Measurements from ENCODE around the gene YIPF3. TPM values are rescaled to one million over a fixed set of nuclear protein-coding genes. Genes with fewer than 3 reads are reported as not detected.

The YIPF3 gene
- total RNA-seq, 4 donors from 2014 or later: 66.4 to 110 (median 82.8) TPM

DNA sequence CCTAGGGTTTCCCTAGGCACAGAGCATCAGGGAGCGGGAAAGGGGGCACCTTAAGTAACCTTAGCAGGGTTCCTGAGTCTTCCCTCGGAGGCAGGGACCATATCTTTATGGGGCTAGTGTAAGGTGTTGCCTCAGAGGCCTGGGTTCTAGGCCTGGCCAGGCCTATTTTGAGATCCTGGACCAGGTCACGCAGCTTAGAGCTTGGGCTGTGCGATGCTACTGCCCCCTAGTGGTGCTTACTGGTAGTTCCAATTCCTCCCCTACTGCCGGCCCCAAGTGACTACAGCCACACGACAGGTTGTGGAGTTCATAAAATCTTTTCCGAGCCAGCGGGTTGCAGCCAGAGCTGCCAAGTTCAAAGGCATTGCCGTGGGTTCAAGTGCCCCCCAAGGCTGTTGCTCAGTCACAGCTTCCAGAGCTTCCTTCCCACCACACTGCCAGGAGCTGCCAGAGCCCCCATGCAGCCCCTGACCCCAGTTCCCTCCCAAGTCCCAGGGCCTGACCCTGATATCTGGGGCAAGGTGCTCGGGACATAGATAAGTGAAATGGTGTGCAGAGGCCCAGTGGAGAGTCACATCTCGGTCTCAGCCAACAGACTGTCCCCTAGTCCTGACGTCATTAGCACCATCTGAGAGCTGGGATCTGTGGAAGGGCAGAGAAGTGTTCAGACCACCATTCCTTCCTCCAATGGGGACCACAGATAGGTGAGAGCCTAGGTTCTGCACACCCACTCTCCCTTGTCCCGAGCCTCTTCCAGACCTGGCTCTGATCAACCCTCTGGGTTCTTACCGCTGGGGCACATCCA, 9.9 kb downstream of the YIPF3 start:
- Histone ChIP-seq H3K36me3 (peaks cover 0 to 55% of the 10 kb centered on the region in 2 donors), H3K9me3 (no peaks in the 10 kb centered on the region), H3K27me3 (peaks cover 7% of the 10 kb centered on the region), H3K27ac (peak overlapping the region in 2 of 4 donors; percentile 26 to 43), H3K4me1 (peaks cover 0 to 41% (median 16%) of the 10 kb centered on the region in 3 donors), H3K4me3 (no peak overlapping the region)
- WGBS, 2 donors (ENCODE audit: low coverage in 1 of 2): 40 to 51% methylated on average over 1 to 3 of the region's 14 CpGs
- TF ChIP-seq, protein P1, sequence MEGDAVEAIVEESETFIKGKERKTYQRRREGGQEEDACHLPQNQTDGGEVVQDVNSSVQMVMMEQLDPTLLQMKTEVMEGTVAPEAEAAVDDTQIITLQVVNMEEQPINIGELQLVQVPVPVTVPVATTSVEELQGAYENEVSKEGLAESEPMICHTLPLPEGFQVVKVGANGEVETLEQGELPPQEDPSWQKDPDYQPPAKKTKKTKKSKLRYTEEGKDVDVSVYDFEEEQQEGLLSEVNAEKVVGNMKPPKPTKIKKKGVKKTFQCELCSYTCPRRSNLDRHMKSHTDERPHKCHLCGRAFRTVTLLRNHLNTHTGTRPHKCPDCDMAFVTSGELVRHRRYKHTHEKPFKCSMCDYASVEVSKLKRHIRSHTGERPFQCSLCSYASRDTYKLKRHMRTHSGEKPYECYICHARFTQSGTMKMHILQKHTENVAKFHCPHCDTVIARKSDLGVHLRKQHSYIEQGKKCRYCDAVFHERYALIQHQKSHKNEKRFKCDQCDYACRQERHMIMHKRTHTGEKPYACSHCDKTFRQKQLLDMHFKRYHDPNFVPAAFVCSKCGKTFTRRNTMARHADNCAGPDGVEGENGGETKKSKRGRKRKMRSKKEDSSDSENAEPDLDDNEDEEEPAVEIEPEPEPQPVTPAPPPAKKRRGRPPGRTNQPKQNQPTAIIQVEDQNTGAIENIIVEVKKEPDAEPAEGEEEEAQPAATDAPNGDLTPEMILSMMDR (IDR thresholded peaks at IDR 0.05): peak in 3 of 4 experiments; percentile 94 to 97 (median 96)
- no peak for TF ChIP-seq EP300 (IDR thresholded peaks at IDR 0.05)
- ATAC-seq: peak; percentile 49

DNA sequence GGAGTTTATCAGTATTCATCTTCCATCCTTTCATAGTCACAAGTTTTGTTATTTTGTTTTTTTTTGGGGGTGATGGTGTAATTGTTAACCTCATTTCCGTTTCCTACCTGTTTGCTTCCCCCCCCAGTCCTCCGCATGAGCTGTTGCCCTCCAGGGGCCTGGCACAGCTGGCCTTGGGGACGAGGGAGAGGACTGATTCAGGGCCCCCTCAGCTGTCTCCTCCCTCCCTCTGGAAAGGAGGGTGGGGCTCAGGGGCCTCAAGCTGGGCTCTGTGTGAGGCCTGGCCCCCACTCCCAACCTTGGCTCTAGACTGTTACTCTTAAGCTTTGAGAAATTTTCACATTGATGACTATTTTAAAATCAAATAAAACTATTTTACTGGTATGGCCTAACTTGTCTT, 10.6 kb downstream of the YIPF3 start:
- ATAC-seq: no peak
- WGBS, 2 donors (ENCODE audit: low coverage in 1 of 2): 71% methylated on average over 2 of the region's 3 CpGs; no CpG with 5 or more reads in 1 of the 2 donors
- TF ChIP-seq POLR2AphosphoS5 (IDR thresholded peaks at IDR 0.05): no peak
- TF ChIP-seq, protein P1 (IDR thresholded peaks at IDR 0.05): no peak
- TF ChIP-seq POLR2A (IDR thresholded peaks at IDR 0.05): no peak
- no peak for TF ChIP-seq EP300 (IDR thresholded peaks at IDR 0.05)
- H3K4me1 ChIP-seq: peaks cover 0 to 35% (median 16%) of the 10 kb centered on the region in 3 donors
- peaks cover 7% of the 10 kb centered on the region for H3K27me3 ChIP-seq
- H3K36me3 ChIP-seq: peaks cover 0 to 55% of the 10 kb centered on the region in 2 donors
- no peak overlapping the region for H3K4me3 ChIP-seq
- H3K9me3 ChIP-seq: no peaks in the 10 kb centered on the region
- peak overlapping the region in 1 of 4 donors; percentile 26 for H3K27ac ChIP-seq

DNA sequence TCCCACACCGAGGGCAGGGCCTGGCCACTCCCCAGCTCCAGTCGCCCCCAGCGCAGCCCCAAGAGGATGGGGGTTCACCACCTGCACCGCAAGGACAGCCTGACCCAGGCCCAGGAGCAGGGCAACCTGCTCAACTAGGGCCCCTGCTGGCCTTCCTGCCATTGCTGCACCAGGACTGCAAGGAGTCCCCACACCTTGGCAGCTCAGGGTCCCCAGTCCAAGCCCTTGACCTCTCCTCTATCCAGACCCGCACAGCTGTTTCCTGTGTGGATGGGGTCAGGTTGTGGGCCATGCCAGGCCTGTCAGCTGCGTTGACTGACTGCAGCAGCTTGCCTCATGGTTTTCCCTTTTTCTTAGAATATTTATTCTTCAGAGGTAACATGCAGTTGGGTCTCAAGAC, 11.0 kb downstream of the YIPF3 start:
- 62% methylated on average over 2 of the region's 6 CpGs; no CpG with 5 or more reads in 1 of the 2 donors for whole genome bisulfite sequencing, 2 donors (ENCODE audit: low coverage in 1 of 2)
- Histone ChIP-seq H3K9me3 (no peaks in the 10 kb centered on the region), H3K27me3 (peaks cover 7% of the 10 kb centered on the region), H3K4me1 (peaks cover 0 to 32% (median 14%) of the 10 kb centered on the region in 3 donors), H3K4me3 (no peak overlapping the region), H3K27ac (no peak overlapping the region), H3K36me3 (peaks cover 0 to 56% of the 10 kb centered on the region in 2 donors)
- ATAC-seq: no peak
- TF ChIP-seq POLR2A (IDR thresholded peaks at IDR 0.05) (no peak), POLR2AphosphoS5 (IDR thresholded peaks at IDR 0.05) (no peak), EP300 (IDR thresholded peaks at IDR 0.05) (no peak)
- TF ChIP-seq, protein P1 (IDR thresholded peaks at IDR 0.05): no peak

DNA sequence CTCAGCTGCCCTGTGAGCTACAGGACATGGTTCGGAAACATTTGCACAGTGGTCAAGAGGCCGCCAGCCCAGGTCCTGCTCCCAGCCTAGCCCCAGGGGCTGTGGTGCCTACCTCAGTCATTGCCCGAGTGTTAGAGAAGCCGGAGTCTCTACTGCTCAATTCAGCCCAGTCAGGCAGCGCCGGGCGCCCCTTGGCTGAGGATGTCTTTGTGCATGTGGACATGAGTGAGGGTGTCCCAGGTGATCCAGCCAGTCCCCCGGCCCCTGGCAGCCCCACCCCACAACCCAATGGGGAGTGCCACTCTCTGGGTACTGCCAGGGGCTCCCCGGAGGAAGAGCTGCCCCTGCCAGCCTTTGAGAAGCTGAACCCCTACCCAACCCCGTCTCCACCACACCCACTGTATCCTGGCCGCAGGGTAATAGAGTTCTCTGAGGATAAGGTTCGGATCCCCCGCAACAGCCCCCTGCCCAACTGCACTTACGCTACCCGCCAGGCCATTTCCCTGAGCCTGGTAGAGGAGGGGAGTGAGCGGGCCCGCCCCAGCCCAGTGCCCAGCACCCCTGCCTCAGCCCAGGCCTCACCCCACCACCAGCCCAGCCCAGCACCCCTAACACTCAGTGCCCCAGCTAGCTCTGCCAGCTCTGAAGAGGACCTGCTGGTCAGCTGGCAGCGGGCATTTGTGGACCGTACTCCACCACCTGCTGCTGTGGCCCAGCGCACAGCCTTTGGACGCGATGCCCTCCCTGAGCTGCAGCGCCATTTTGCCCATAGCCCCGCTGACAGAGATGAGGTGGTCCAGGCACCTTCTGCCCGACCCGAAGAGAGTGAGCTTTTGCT, 11.8 kb downstream of the YIPF3 start:
- H3K4me1 ChIP-seq: peaks cover 0 to 25% (median 9%) of the 10 kb centered on the region in 3 donors
- H3K36me3 ChIP-seq: peaks cover 0 to 63% of the 10 kb centered on the region in 2 donors
- no peak overlapping the region for H3K27ac ChIP-seq
- H3K27me3 ChIP-seq: peaks cover 7% of the 10 kb centered on the region
- 100% methylated on average over 2 of the region's 26 CpGs; no CpG with 5 or more reads in 1 of the 2 donors for WGBS, 2 donors (ENCODE audit: low coverage in 1 of 2)
- H3K4me3 ChIP-seq: no peak overlapping the region
- no peaks in the 10 kb centered on the region for H3K9me3 ChIP-seq
- no peak for ATAC-seq
- TF ChIP-seq EP300 (IDR thresholded peaks at IDR 0.05): no peak
- TF ChIP-seq, protein P1 (IDR thresholded peaks at IDR 0.05): no peak
- TF ChIP-seq POLR2A (IDR thresholded peaks at IDR 0.05): no peak
- TF ChIP-seq POLR2AphosphoS5 (IDR thresholded peaks at IDR 0.05): no peak
